Activated CD8-positive, alpha-beta T cell treated with anti-CD3 and anti-CD28 coated beads for 36 hours (primary cell): ENCODE results near the gene FRMD4B. TPM values are rescaled to one million over a fixed set of nuclear protein-coding genes. Genes with fewer than 3 reads are reported as not detected.

ENCODE experiments used
- ATAC-seq: fragments of 200-7000 bp; cut with Tn5 transposase; one replicate; pipeline ENCODE4 v1.10.0; 2021; ENCODE audit warnings: mild to moderate bottlenecking, moderate library complexity
- CTCF ChIA-PET: fragments of 350-600 bp; sonication (Branson Sonifier 250); formaldehyde crosslinking; loops from one replicate; lab custom pipeline; 2021; ENCODE audit warnings: antibody characterized with exemption; lab: Charles Lee
- POLR2A ChIA-PET: fragments of 350-600 bp; sonication (Branson Sonifier 250); formaldehyde crosslinking; loops from one replicate; lab custom pipeline; 2021; ENCODE audit warnings: antibody characterized with exemption; lab: Charles Lee
- DNase-seq: peaks from one replicate; pipeline ENCODE4 v3.0.0-alpha.2; 2020
- H3K27ac Mint-ChIP-seq: one replicate; pipeline ENCODE4 v1.8.0; 2021; ENCODE audit warnings: mild to moderate bottlenecking, mixed read lengths
- H3K27me3 Mint-ChIP-seq: one replicate; pipeline ENCODE4 v1.8.0; 2021; ENCODE audit warnings: mixed read lengths
- H3K36me3 Mint-ChIP-seq: one replicate; pipeline ENCODE4 v1.8.0; 2021; ENCODE audit warnings: low read depth, mixed read lengths
- H3K4me1 Mint-ChIP-seq: one replicate; pipeline ENCODE4 v1.8.0; 2021; ENCODE audit warnings: low read depth, mixed read lengths
- H3K4me3 Mint-ChIP-seq: one replicate; pipeline ENCODE4 v1.8.0; 2021; ENCODE audit warnings: mild to moderate bottlenecking, moderate library complexity, mixed read lengths
- H3K9me3 Mint-ChIP-seq: one replicate; pipeline ENCODE4 v1.8.0; 2021; ENCODE audit warnings: mixed read lengths
- CTCF ChIP-seq: fragments of 200-600 bp; IDR thresholded peaks from one replicate; pipeline ENCODE4 v1.8.0; 2022; ENCODE audit warnings: antibody characterized with exemption, mild to moderate bottlenecking
- intact Hi-C: fragments of 100-400 bp; cut with micrococcal nuclease; formaldehyde crosslinking; loops from one replicate; pipeline ENCODE4 v1.10.0; 2022
- total RNA-seq, 2 experiments: library from RNA; stranded (reverse); gene quantifications; one replicate each; pipeline ENCODE4 v1.2.3, GENCODE V29; 2021

Gene FRMD4B
- total RNA-seq, 2 experiments from 2014 or later = 11.7 to 11.8 TPM

DNA sequence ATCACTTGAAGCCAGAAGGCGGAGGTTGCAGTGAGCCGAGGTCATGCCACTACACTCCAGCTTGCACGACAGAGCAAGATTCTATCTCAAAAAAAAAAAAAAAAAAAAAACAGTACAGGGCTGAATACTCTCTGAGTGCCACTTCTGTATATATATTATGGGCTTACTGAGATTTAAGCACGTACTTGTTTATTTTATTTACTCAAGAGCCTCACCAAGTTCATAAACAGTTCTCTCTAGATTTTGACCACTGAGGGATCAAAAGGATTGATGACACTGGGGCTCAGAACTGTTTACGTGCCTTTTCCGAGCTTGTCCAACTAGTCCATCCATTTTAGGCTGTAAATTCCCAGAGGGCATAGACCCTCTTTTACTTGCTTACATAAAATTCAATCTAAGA is 81.5 kb downstream of the FRMD4B start:
- DNase-seq (no peak), ATAC-seq (no peak)
- TF ChIP-seq CTCF = no peak
- H3K4me1 Mint-ChIP-seq = peaks cover 20% of the 10 kb centered on the region
- no peak overlapping the region for H3K27ac Mint-ChIP-seq
- no peaks in the 10 kb centered on the region for H3K36me3 Mint-ChIP-seq
- H3K9me3 Mint-ChIP-seq = no peaks in the 10 kb centered on the region
- ChIA-PET POLR2A (interaction anchor here (0.7 to 1.3 kb wide), 6 partner anchors 15 to 144 kb away, joined by 3 to 4 read pairs (median 4); no protein-coding TSS in a partner anchor), CTCF (interaction anchor here (1.0 to 10.4 kb wide), 16 partner anchors 13 to 183 kb away, joined by 3 to 404 read pairs (median 12); partner anchors contain the start of gene LMOD3)
- H3K27me3 Mint-ChIP-seq = no peaks in the 10 kb centered on the region
- H3K4me3 Mint-ChIP-seq = no peak overlapping the region
- intact Hi-C loops = loop anchor here (2.0 kb wide), 1 partner anchor 106 kb away; no protein-coding TSS in a partner anchor

DNA sequence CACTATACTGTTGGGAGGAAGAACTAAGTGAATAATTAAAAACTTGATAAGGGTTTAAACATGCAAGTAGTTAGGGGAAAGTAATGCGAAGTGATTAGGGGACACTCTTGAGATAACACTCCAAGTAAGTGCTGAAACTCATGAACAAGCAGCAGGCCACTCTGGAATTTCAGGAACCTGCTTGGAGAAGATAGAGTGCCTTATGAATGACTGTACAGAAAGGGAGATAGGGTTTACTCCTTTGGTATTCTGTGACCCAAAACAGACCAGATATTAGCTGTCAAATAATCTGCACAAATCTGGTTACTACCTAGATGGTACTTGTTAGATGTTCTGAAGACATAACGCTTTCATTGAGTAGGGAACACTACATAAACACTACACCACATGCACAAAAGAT is 85.6 kb downstream of the FRMD4B start:
- H3K27me3 Mint-ChIP-seq = no peaks in the 10 kb centered on the region
- intact Hi-C loops = no loop called here
- ChIA-PET CTCF (interaction anchor here (1.2 to 3.4 kb wide), 4 partner anchors 11 to 180 kb away, joined by 3 to 15 read pairs (median 5); no protein-coding TSS in a partner anchor), POLR2A (interaction anchor here (0.7 kb wide), 1 partner anchor 10 kb away, joined by 4 read pairs; no protein-coding TSS in a partner anchor)
- no peak for DNase-seq
- no peaks in the 10 kb centered on the region for H3K9me3 Mint-ChIP-seq
- peaks cover 11% of the 10 kb centered on the region for H3K4me1 Mint-ChIP-seq
- H3K36me3 Mint-ChIP-seq = no peaks in the 10 kb centered on the region
- no peak for TF ChIP-seq CTCF
- no peak overlapping the region for H3K27ac Mint-ChIP-seq
- ATAC-seq = no peak
- no peak overlapping the region for H3K4me3 Mint-ChIP-seq

GRCh38 chr3:69299344-69299743 is 86.5 kb downstream of the FRMD4B start:
- DNase-seq (no peak), ATAC-seq (no peak)
- Mint-ChIP-seq H3K4me3 (no peak overlapping the region), H3K27me3 (no peaks in the 10 kb centered on the region), H3K4me1 (peaks cover 2% of the 10 kb centered on the region), H3K27ac (no peak overlapping the region), H3K36me3 (no peaks in the 10 kb centered on the region), H3K9me3 (no peaks in the 10 kb centered on the region)
- no peak for TF ChIP-seq CTCF
- intact Hi-C loops = no loop called here
- ChIA-PET CTCF (interaction anchor here (2.2 to 3.4 kb wide), 2 partner anchors 138 to 179 kb away, joined by 6 to 15 read pairs; no protein-coding TSS in a partner anchor), POLR2A (no interaction called here)

DNA sequence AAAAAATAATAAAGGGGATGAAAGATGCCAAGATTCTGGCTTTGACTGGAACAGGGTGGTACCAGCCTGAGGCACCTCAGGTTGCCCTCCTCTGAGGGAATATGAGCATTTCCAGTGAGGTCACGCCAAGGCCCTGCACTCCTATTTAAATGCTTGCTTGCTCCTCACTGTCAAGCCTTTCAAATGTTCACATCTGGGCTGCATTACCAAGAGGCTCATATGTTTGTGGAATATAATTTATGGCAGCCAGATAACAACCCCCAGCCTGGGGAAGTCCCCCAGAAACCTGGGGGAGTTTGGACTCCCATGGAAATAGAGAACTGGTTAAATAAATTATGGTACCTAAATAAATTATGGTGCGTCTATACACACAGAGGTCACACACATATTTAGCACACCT is 88.4 kb downstream of the FRMD4B start:
- POLR2A ChIA-PET = interaction anchor here (0.5 kb wide), 1 partner anchor 127 kb away, joined by 4 read pairs; no protein-coding TSS in a partner anchor
- intact Hi-C loops = no loop called here
- no peak overlapping the region for H3K27ac Mint-ChIP-seq

More for the DNA sequence above, 88.4 kb downstream of the FRMD4B start:
- DNase-seq (no peak), ATAC-seq (no peak)
- peaks cover 2% of the 10 kb centered on the region for H3K4me1 Mint-ChIP-seq
- no peak for TF ChIP-seq CTCF
- no peaks in the 10 kb centered on the region for H3K36me3 Mint-ChIP-seq
- H3K9me3 Mint-ChIP-seq = no peaks in the 10 kb centered on the region
- H3K27me3 Mint-ChIP-seq = no peaks in the 10 kb centered on the region
- no peak overlapping the region for H3K4me3 Mint-ChIP-seq
- CTCF ChIA-PET = interaction anchor here (1.4 to 13.1 kb wide), 3 partner anchors 9 to 135 kb away, joined by 3 to 92 read pairs (median 5); no protein-coding TSS in a partner anchor
